OCI-M1 (cell line): ENCODE data around the gene MED12L.

ENCODE experiments used
- DNase-seq: peaks from one replicate; lab custom pipeline; 2025; lab: John Stamatoyannopoulos, UW

MED12L gene

GRCh38 chr3:151318991-151319390 lies 233.5 kb downstream of the MED12L start:
- no peak for DNase-seq

- DNase-seq: no peak
Measured at GRCh38 chr3:151319628-151320027, 234.2 kb downstream of the MED12L start.

- no peak for DNase-seq
Measured at GRCh38 chr3:151320131-151320530, 234.7 kb downstream of the MED12L start.

- no peak for DNase-seq
Measured at GRCh38 chr3:151321526-151321925, 236.1 kb downstream of the MED12L start.

- no peak for DNase-seq
Measured at GRCh38 chr3:151322511-151322910, 237.0 kb downstream of the MED12L start.

- DNase-seq: peak; percentile 38
Measured at GRCh38 chr3:151327571-151328198, 242.2 kb downstream of the MED12L start.

GRCh38 chr3:151328298-151328995 lies 243.0 kb downstream of the MED12L start:
- peak; percentile 9 for DNase-seq

- no peak for DNase-seq
Measured at GRCh38 chr3:151329363-151329762, 243.9 kb downstream of the MED12L start, which contains the start of gene P2RY13. Gene P2RY13 (minus strand): TSS chr3:151329549. CDS start chr3:151329528, 21 bp downstream.

- DNase-seq: no peak
Measured at GRCh38 chr3:151330379-151330778, 244.9 kb downstream of the MED12L start.

GRCh38 chr3:151330899-151331298 lies 245.4 kb downstream of the MED12L start:
- no peak for DNase-seq

GRCh38 chr3:151331696-151332095 lies 246.2 kb downstream of the MED12L start:
- DNase-seq: peak; percentile 11

GRCh38 chr3:151345859-151346258 lies 260.4 kb downstream of the MED12L start:
- DNase-seq: peak; percentile 16

GRCh38 chr3:151346292-151346691 lies 260.8 kb downstream of the MED12L start:
- DNase-seq: no peak

GRCh38 chr3:151347432-151347831 lies 262.0 kb downstream of the MED12L start:
- DNase-seq: peak; percentile 62

GRCh38 chr3:151350656-151351055 lies 265.2 kb downstream of the MED12L start:
- no peak for DNase-seq

GRCh38 chr3:151351219-151351618 lies 265.8 kb downstream of the MED12L start:
- peak; percentile 1 for DNase-seq

- DNase-seq: no peak
Measured at GRCh38 chr3:151351648-151352047, 266.2 kb downstream of the MED12L start.

GRCh38 chr3:151356794-151357462 lies 271.5 kb downstream of the MED12L start:
- DNase-seq: no peak

GRCh38 chr3:151357463-151357850 lies 272.0 kb downstream of the MED12L start:
- no peak for DNase-seq

- no peak for DNase-seq
Measured at GRCh38 chr3:151362751-151363174, 277.3 kb downstream of the MED12L start.

- no peak for DNase-seq
Measured at GRCh38 chr3:151366993-151367392, 281.5 kb downstream of the MED12L start.

GRCh38 chr3:151367448-151367847 lies 282.0 kb downstream of the MED12L start:
- DNase-seq: no peak

- DNase-seq: no peak
Measured at GRCh38 chr3:151371526-151371925, 286.1 kb downstream of the MED12L start.
